Measurements from ENCODE around the gene PLOD3. TPM values are rescaled to one million over a fixed set of nuclear protein-coding genes. Genes with fewer than 3 reads are reported as not detected.

The PLOD3 gene
- total RNA-seq, 1 experiment from 2014 or later: 48.3 TPM

GRCh38 chr7:101239191-101239950 is 22.0 kb upstream of the PLOD3 start (continued):
- no peak for TF ChIP-seq ZNF532 (CRISPR knock-in tag; IDR thresholded peaks at IDR 0.05; ENCODE audit: borderline replicate concordance)

GRCh38 chr7:101238226-101239182 is 21.1 kb upstream of the PLOD3 start:
- Mint-ChIP-seq H3K27ac (peak overlapping the region; percentile 88), H3K9me3 (no peaks in the 10 kb centered on the region), H3K27me3 (ENCODE audit: low read depth) (no peaks in the 10 kb centered on the region), H3K4me3 (no peak overlapping the region), H3K4me1 (peaks cover 22% of the 10 kb centered on the region), H3K36me3 (peaks cover 4% of the 10 kb centered on the region; the same call in 1 of the 2 replicates)
- ATAC-seq (no peak), DNase-seq (ENCODE audit: low spot score) (no peak)
- TF ChIP-seq, protein P1, sequence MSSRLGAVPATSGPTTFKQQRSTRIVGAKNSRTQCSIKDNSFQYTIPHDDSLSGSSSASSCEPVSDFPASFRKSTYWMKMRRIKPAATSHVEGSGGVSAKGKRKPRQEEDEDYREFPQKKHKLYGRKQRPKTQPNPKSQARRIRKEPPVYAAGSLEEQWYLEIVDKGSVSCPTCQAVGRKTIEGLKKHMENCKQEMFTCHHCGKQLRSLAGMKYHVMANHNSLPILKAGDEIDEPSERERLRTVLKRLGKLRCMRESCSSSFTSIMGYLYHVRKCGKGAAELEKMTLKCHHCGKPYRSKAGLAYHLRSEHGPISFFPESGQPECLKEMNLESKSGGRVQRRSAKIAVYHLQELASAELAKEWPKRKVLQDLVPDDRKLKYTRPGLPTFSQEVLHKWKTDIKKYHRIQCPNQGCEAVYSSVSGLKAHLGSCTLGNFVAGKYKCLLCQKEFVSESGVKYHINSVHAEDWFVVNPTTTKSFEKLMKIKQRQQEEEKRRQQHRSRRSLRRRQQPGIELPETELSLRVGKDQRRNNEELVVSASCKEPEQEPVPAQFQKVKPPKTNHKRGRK (CRISPR knock-in tag; IDR thresholded peaks at IDR 0.05; ENCODE audit: borderline replicate concordance): no peak
- TF ChIP-seq, protein P2, sequence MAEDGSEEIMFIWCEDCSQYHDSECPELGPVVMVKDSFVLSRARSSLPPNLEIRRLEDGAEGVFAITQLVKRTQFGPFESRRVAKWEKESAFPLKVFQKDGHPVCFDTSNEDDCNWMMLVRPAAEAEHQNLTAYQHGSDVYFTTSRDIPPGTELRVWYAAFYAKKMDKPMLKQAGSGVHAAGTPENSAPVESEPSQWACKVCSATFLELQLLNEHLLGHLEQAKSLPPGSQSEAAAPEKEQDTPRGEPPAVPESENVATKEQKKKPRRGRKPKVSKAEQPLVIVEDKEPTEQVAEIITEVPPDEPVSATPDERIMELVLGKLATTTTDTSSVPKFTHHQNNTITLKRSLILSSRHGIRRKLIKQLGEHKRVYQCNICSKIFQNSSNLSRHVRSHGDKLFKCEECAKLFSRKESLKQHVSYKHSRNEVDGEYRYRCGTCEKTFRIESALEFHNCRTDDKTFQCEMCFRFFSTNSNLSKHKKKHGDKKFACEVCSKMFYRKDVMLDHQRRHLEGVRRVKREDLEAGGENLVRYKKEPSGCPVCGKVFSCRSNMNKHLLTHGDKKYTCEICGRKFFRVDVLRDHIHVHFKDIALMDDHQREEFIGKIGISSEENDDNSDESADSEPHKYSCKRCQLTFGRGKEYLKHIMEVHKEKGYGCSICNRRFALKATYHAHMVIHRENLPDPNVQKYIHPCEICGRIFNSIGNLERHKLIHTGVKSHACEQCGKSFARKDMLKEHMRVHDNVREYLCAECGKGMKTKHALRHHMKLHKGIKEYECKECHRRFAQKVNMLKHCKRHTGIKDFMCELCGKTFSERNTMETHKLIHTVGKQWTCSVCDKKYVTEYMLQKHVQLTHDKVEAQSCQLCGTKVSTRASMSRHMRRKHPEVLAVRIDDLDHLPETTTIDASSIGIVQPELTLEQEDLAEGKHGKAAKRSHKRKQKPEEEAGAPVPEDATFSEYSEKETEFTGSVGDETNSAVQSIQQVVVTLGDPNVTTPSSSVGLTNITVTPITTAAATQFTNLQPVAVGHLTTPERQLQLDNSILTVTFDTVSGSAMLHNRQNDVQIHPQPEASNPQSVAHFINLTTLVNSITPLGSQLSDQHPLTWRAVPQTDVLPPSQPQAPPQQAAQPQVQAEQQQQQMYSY (CRISPR knock-in tag; IDR thresholded peaks at IDR 0.05): no peak
- TF ChIP-seq CBFB (CRISPR knock-in tag; IDR thresholded peaks at IDR 0.05; ENCODE audit: low read depth) (no peak), JAZF1 (CRISPR knock-in tag; IDR thresholded peaks at IDR 0.05) (no peak), GABPB1 (CRISPR knock-in tag; IDR thresholded peaks at IDR 0.05) (no peak), ZNF138 (CRISPR knock-in tag; conservative IDR thresholded peaks at IDR 0.05) (no peak), IRF1 (CRISPR knock-in tag; IDR thresholded peaks at IDR 0.05) (no peak), IRF2 (CRISPR knock-in tag; IDR thresholded peaks at IDR 0.05; ENCODE audit: borderline replicate concordance, low read depth) (no peak), ETV6 (CRISPR knock-in tag; IDR thresholded peaks at IDR 0.05) (no peak)
- POLR2A ChIA-PET: interaction anchor here (0.6 kb wide), 1 partner anchor 82 kb away, joined by 3 read pairs; no protein-coding TSS in a partner anchor
- CTCF ChIA-PET: interaction anchor here (0.6 to 8.0 kb wide), 9 partner anchors 14 to 95 kb away, joined by 3 to 80 read pairs (median 7); partner anchors contain the start of genes PLOD3 and ZNHIT1

All from WTC11 (cell line).